OCI-LY1 (cell line): Measurements from ENCODE around the gene PROC.

ENCODE experiments used
- CTCF ChIP-seq: fragments of 200-600 bp; sonication (generic), shearing (Covaris generic); IDR thresholded peaks from 2 replicates; pipeline ENCODE4 v1.5.1; 2017; ENCODE audit warnings: mild to moderate bottlenecking, antibody characterized with exemption, low read length, moderate library complexity, mixed read lengths
- EZH2 ChIP-seq: fragments of 200-600 bp; sonication (generic), shearing (Covaris generic); IDR thresholded peaks from 2 replicates; pipeline ENCODE4 v1.8.0; 2017; ENCODE audit warnings: borderline replicate concordance, mixed run types, mild to moderate bottlenecking, antibody characterized with exemption, low read length, moderate library complexity, mixed read lengths

- TF ChIP-seq CTCF (no peak), EZH2 (no peak)
Observed at GRCh38 chr2:127373362-127374083, 44.7 kb upstream of the PROC start.
